Ascending aorta (tissue), 2 donors: ENCODE results near the gene RAP1A. TPM values are rescaled to one million over a fixed set of nuclear protein-coding genes. Genes with fewer than 3 reads are reported as not detected.
"Not testable (repeated sequence)": the region's sequence is repeated elsewhere in the genome, so short reads cannot be mapped to it uniquely, and the experiment has no call there.

Experiments used
- DNase-seq, 2 donors: peaks; one replicate each; pipeline ENCODE4 v3.0.0-alpha.2; 2019; ENCODE audit warnings: low spot score in 2 of 2
- H3K27ac ChIP-seq, 2 donors: fragments of 200-600 bp; sonication (generic); one replicate each; pipeline ENCODE4 v1.5.1; 2016 to 2017; ENCODE audit warnings: mild to moderate bottlenecking in 1 of 2
- H3K27me3 ChIP-seq: fragments of 200-600 bp; sonication (generic); one replicate; pipeline ENCODE4 v1.5.1; 2017
- H3K36me3 ChIP-seq, 2 donors: fragments of 200-600 bp; sonication (generic); one replicate each; pipeline ENCODE4 v1.5.1; 2016
- H3K4me1 ChIP-seq, 2 donors: fragments of 200-600 bp; sonication (generic); one replicate each; pipeline ENCODE4 v1.5.1; 2016 to 2017; ENCODE audit warnings: mild to moderate bottlenecking in 1 of 2
- H3K4me3 ChIP-seq, 2 donors: fragments of 200-600 bp; sonication (generic); one replicate each; pipeline ENCODE4 v1.5.1; 2016 to 2017; ENCODE audit warnings: mild to moderate bottlenecking in 1 of 2
- H3K9me3 ChIP-seq, 2 donors: fragments of 200-600 bp; sonication (generic); one replicate each; pipeline ENCODE4 v1.5.1; 2016
- intact Hi-C: fragments of 100-400 bp; cut with DNase I; formaldehyde crosslinking; loops from one replicate; pipeline ENCODE4 v1.15.1; 2023
- total RNA-seq: library from RNA; depleted of rRNA; stranded (reverse); fragments of >200 nt; gene quantifications from one replicate; pipeline ENCODE4 v1.1.0, GENCODE V29; 2016
- TF ChIP-seq, protein P1 (sequence below), 3 experiments: fragments of 200-600 bp in 2 of 3; fragments of 450-650 bp in 1 of 3; sonication (generic) in 2 of 3; IDR thresholded peaks; one replicate each; pipeline ENCODE4 v1.5.1; 2016 to 2019; ENCODE audit warnings: antibody characterized with exemption in 3 of 3, mild to moderate bottlenecking in 1 of 3, moderate library complexity in 1 of 3

RAP1A gene
- total RNA-seq, 1 donor from 2014 or later = 44.1 TPM

- H3K9me3 ChIP-seq = no peaks in the 10 kb centered on the region
- no peaks in the 10 kb centered on the region for H3K27me3 ChIP-seq
- H3K4me3 ChIP-seq = peak overlapping the region; percentile 78 to 88
- peak in 1 of 2 donors; percentile 91 for DNase-seq
- intact Hi-C loops = loop anchor here (1.0 to 10.0 kb wide), 5 partner anchors 17 to 966 kb away; partner anchors contain the start of genes DDX20 and RHOC
- H3K4me1 ChIP-seq = peaks cover 0 to 14% of the 10 kb centered on the region in 2 donors
- H3K36me3 ChIP-seq = no peaks in the 10 kb centered on the region
- TF ChIP-seq, protein P1, sequence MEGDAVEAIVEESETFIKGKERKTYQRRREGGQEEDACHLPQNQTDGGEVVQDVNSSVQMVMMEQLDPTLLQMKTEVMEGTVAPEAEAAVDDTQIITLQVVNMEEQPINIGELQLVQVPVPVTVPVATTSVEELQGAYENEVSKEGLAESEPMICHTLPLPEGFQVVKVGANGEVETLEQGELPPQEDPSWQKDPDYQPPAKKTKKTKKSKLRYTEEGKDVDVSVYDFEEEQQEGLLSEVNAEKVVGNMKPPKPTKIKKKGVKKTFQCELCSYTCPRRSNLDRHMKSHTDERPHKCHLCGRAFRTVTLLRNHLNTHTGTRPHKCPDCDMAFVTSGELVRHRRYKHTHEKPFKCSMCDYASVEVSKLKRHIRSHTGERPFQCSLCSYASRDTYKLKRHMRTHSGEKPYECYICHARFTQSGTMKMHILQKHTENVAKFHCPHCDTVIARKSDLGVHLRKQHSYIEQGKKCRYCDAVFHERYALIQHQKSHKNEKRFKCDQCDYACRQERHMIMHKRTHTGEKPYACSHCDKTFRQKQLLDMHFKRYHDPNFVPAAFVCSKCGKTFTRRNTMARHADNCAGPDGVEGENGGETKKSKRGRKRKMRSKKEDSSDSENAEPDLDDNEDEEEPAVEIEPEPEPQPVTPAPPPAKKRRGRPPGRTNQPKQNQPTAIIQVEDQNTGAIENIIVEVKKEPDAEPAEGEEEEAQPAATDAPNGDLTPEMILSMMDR (IDR thresholded peaks at IDR 0.05) = peak in 1 of 3 experiments; percentile 18
- H3K27ac ChIP-seq = peak overlapping the region; percentile 95
Measured at GRCh38 chr1:111738436-111739193, 119.0 kb downstream of the RAP1A start.

DNA sequence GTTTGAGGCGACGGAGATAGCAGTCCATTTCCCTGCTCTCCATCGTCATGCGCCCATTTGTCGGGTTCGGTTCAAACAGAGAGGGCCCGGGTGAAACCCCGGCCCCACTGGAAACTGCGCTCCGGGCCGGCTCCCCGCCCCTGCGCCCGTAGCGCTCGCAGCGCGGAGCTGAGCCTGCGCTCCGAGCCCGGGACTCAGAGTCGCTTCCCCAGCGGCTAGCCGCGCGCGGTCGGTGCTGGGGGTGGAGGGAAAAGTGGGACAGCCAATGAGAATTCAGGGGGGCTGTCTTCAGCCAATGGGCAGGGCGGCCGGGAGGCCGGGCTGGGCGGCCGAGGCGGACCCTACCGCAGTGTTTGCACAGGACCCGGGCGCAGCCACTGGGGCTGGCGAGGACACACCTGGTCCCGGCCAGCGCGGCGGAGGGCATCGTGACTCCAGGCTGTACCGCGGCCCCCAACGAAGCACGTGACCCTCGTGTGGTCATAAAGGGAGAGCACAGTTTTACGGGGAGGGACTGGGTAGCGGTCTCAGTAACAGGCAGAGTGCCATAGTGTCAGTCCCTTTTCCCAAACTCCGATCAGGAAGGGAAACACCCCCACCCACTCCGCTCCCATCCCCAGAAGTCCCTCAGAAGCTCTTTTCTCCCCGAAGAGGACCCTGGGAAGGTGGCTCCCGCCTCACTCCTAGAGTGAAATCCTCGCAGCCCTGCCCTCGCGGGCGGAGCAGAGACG lies 119.8 kb downstream of the RAP1A start, which contains the start of gene INKA2:
TSS of gene INKA2 (minus strand) at position 202 of the 731 bp plus-strand sequence. CDS start at position 49, 153 bp downstream.
- peak within 1 kb of the TSS; percentile 78 to 88 for H3K4me3 ChIP-seq
- H3K27me3 ChIP-seq = no peaks in the 10 kb centered on the region
- no peaks in the 10 kb centered on the region for H3K36me3 ChIP-seq
- intact Hi-C loops = loop anchor here (1.0 to 10.0 kb wide), 5 partner anchors 16 to 965 kb away; partner anchors contain the start of genes DDX20 and RHOC
- H3K4me1 ChIP-seq = peaks cover 0 to 14% of the 10 kb centered on the region in 2 donors
- peak within 1 kb of the TSS; percentile 95 for H3K27ac ChIP-seq
- DNase-seq = peak; percentile 77 to 93
- TF ChIP-seq, protein P1 (IDR thresholded peaks at IDR 0.05) = peak in 1 of 3 experiments; percentile 25
- no peaks in the 10 kb centered on the region for H3K9me3 ChIP-seq

DNA sequence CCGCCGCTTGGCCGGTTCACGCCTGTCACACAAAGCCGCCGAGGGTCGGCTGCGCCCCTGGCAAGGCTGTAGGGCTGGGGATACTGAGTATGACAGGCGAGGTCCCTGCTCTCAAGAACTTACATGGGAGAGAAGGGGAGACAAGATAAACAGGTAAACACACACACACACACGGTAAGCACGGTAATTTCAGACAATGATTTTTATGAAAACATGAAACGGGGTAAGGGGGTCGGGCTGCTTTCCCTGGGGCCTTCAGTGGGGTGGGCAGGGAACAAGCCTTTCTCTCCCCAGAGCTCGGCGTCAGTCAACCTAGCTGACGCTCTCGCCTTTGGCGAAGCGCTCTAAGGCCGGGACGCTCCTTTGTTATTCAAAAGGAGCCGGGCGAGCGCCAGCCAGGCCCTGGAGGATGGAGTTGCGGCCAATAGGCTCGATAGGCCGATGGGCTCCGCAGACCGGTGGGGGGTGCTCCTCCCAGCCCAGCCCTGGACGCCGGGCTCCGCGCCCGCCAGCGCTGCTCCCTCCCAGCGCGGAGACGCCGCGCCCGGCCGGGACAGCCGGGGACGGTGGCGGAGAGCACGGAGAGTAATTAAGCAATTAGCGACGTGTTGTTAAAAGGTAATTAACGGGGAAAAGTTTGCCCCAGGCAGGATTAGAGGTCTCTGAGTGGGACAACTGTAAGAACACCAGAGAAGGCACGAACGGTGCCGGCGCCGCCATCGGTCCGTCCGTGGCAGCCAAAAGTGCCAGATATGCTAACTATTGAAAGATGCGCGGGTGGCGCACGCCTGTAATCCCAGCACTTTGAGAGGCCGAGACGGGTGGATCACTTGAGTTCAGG lies 120.6 kb downstream of the RAP1A start:
- H3K4me3 ChIP-seq = peak overlapping the region; percentile 78 to 88
- H3K27me3 ChIP-seq = no peaks in the 10 kb centered on the region
- H3K9me3 ChIP-seq = no peaks in the 10 kb centered on the region
- TF ChIP-seq, protein P1 (IDR thresholded peaks at IDR 0.05) = peak in 1 of 3 experiments; percentile 6
- H3K36me3 ChIP-seq = no peaks in the 10 kb centered on the region
- peak overlapping the region; percentile 95 for H3K27ac ChIP-seq
- intact Hi-C loops = loop anchor here (1.0 to 10.0 kb wide), 5 partner anchors 15 to 965 kb away; partner anchors contain the start of genes DDX20 and RHOC
- peak in 1 of 2 donors; percentile 87 for DNase-seq
- H3K4me1 ChIP-seq = peaks cover 0 to 14% of the 10 kb centered on the region in 2 donors

GRCh38 chr1:111742292-111742691 lies 122.7 kb downstream of the RAP1A start:
- H3K36me3 ChIP-seq, H3K27me3 ChIP-seq, DNase-seq, H3K27ac ChIP-seq, H3K9me3 ChIP-seq, H3K4me3 ChIP-seq, intact Hi-C loops, H3K4me1 ChIP-seq: not testable (repeated sequence)

GRCh38 chr1:111742938-111743549 lies 123.5 kb downstream of the RAP1A start:
- DNase-seq = no peak
- H3K27ac ChIP-seq = no peak overlapping the region
- H3K4me3 ChIP-seq = no peak overlapping the region
- intact Hi-C loops = no loop called here
- H3K27me3 ChIP-seq = no peaks in the 10 kb centered on the region
- no peaks in the 10 kb centered on the region for H3K36me3 ChIP-seq
- no peaks in the 10 kb centered on the region for H3K9me3 ChIP-seq
- TF ChIP-seq, protein P1 (IDR thresholded peaks at IDR 0.05) = no peak
- peaks cover 0 to 1% of the 10 kb centered on the region in 2 donors for H3K4me1 ChIP-seq
